H9 (cell line): Measurements from ENCODE around the gene ATCAY. TPM values are rescaled to one million over a fixed set of nuclear protein-coding genes. Genes with fewer than 3 reads are reported as not detected.

ENCODE experiments used
- DNase-seq: peaks from one replicate; pipeline ENCODE4 v3.0.0-alpha.2; 2017
- H2AFZ ChIP-seq: one replicate; pipeline ENCODE4 v1.6.1; 2013; ENCODE audit warnings: mild to moderate bottlenecking, low read length, control low read depth, moderate library complexity
- H2AK5ac ChIP-seq: 2 replicates; pipeline ENCODE4 v1.6.1; 2013; ENCODE audit warnings: low read length, control low read depth, mixed read lengths; ENCODE audit not compliant: insufficient read length
- H2BK120ac ChIP-seq: one replicate; pipeline ENCODE4 v1.6.1; 2013; ENCODE audit warnings: low read depth, mild to moderate bottlenecking, low read length, control low read depth, inconsistent platforms; ENCODE audit not compliant: poor library complexity, severe bottlenecking
- H2BK12ac ChIP-seq: 2 replicates; pipeline ENCODE4 v1.6.1; 2013; ENCODE audit warnings: low read length, control low read depth, mixed read lengths, low read depth; ENCODE audit not compliant: insufficient read length
- H2BK15ac ChIP-seq: 2 replicates; pipeline ENCODE4 v1.6.1; 2013; ENCODE audit warnings: low read depth, low read length, control low read depth
- H2BK20ac ChIP-seq: one replicate; pipeline ENCODE4 v1.6.1; 2013; ENCODE audit warnings: low read depth, mild to moderate bottlenecking, low read length, control low read depth, inconsistent platforms; ENCODE audit not compliant: poor library complexity, severe bottlenecking
- H2BK5ac ChIP-seq: 2 replicates; pipeline ENCODE4 v1.6.1; 2013; ENCODE audit warnings: low read length, control low read depth, mixed read lengths; ENCODE audit not compliant: insufficient read length
- H3K14ac ChIP-seq: 2 replicates; pipeline ENCODE4 v1.6.1; 2013; ENCODE audit warnings: low read length, control low read depth; ENCODE audit not compliant: insufficient read depth
- H3K18ac ChIP-seq: 2 replicates; pipeline ENCODE4 v1.6.1; 2013; ENCODE audit warnings: low read depth, mild to moderate bottlenecking, mixed read lengths, low read length, control low read depth; ENCODE audit not compliant: insufficient read length
- H3K23ac ChIP-seq: 2 replicates; pipeline ENCODE4 v1.6.1; 2013; ENCODE audit warnings: low read length, control low read depth, mixed read lengths, low read depth; ENCODE audit not compliant: insufficient read length
- H3K23me2 ChIP-seq: 2 replicates; pipeline ENCODE4 v1.6.1; 2013; ENCODE audit warnings: low read depth, mild to moderate bottlenecking, mixed read lengths, low read length, control low read depth; ENCODE audit not compliant: insufficient read length, poor library complexity, severe bottlenecking
- H3K27ac ChIP-seq: 2 replicates; pipeline ENCODE4 v1.5.1; 2013; ENCODE audit warnings: low read length, control low read depth, mixed read lengths, low read depth; ENCODE audit not compliant: insufficient read length
- H3K27me3 ChIP-seq: 2 replicates; pipeline ENCODE4 v1.6.1; 2013; ENCODE audit warnings: low read length, control low read depth, inconsistent platforms; ENCODE audit not compliant: insufficient read depth
- H3K4ac ChIP-seq: 2 replicates; pipeline ENCODE4 v1.6.1; 2013; ENCODE audit warnings: low read depth, mild to moderate bottlenecking, control low read depth, inconsistent platforms, low read length, moderate library complexity
- H3K4me1 ChIP-seq: 2 replicates; pipeline ENCODE4 v1.6.1; 2013; ENCODE audit warnings: low read length, control low read depth, inconsistent platforms; ENCODE audit not compliant: insufficient read depth
- H3K4me2 ChIP-seq: 2 replicates; pipeline ENCODE4 v1.6.1; 2013; ENCODE audit warnings: low read length, control low read depth, mixed read lengths; ENCODE audit not compliant: insufficient read length, insufficient read depth
- H3K56ac ChIP-seq: 2 replicates; pipeline ENCODE4 v1.6.1; 2013; ENCODE audit warnings: low read depth, mild to moderate bottlenecking, mixed read lengths, low read length, control low read depth; ENCODE audit not compliant: insufficient read length
- H3K79me1 ChIP-seq: 2 replicates; pipeline ENCODE4 v1.6.1; 2013; ENCODE audit warnings: low read depth, mild to moderate bottlenecking, moderate library complexity, low read length, control low read depth, inconsistent platforms; ENCODE audit not compliant: insufficient read depth, poor library complexity, severe bottlenecking
- H3K79me2 ChIP-seq: 2 replicates; pipeline ENCODE4 v1.6.1; 2013; ENCODE audit warnings: low read length, control low read depth, inconsistent platforms; ENCODE audit not compliant: insufficient read depth
- H3K9ac ChIP-seq: 2 replicates; pipeline ENCODE4 v1.6.1; 2013; ENCODE audit warnings: low read length, control low read depth, mixed read lengths; ENCODE audit not compliant: insufficient read length; ENCODE audit errors: extremely low read depth
- H3K9me3 ChIP-seq: one replicate; pipeline ENCODE4 v1.6.1; 2013; ENCODE audit warnings: low read depth, low read length, inconsistent platforms; ENCODE audit not compliant: control insufficient read depth
- H3T11ph ChIP-seq: one replicate; pipeline ENCODE4 v1.6.1; 2013; ENCODE audit warnings: mild to moderate bottlenecking, low read length, control low read depth, inconsistent platforms
- H4K20me1 ChIP-seq: one replicate; pipeline ENCODE4 v1.6.1; 2013; ENCODE audit not compliant: control insufficient read depth, insufficient read length, insufficient read depth
- H4K5ac ChIP-seq: 2 replicates; pipeline ENCODE4 v1.6.1; 2013; ENCODE audit warnings: low read depth, mild to moderate bottlenecking, mixed read lengths, low read length, control low read depth; ENCODE audit not compliant: insufficient read length
- H4K8ac ChIP-seq: replicated peaks from 2 replicates; pipeline ENCODE4 v1.6.1; 2013; ENCODE audit warnings: low read length, control low read depth, mixed read lengths, low read depth; ENCODE audit not compliant: insufficient read length
- H4K91ac ChIP-seq: 2 replicates; pipeline ENCODE4 v1.6.1; 2013; ENCODE audit warnings: low read depth, mild to moderate bottlenecking, moderate library complexity, mixed read lengths, low read length, control low read depth; ENCODE audit not compliant: insufficient read length
- H3K27ac Mint-ChIP-seq, 3 experiments: 2 replicates in 2 of 3; 3 replicates in 1 of 3; pipeline ENCODE4 v1.8.0; 2020 to 2021; ENCODE audit warnings: mixed read lengths in 3 of 3, mild to moderate bottlenecking in 1 of 3, moderate library complexity in 1 of 3
- H3K27me3 Mint-ChIP-seq: 2 replicates; pipeline ENCODE4 v1.8.0; 2021; ENCODE audit warnings: low read depth, mild to moderate bottlenecking, moderate library complexity, mixed read lengths
- H3K36me3 Mint-ChIP-seq, 3 experiments: 2 replicates in 2 of 3; 3 replicates in 1 of 3; pipeline ENCODE4 v1.8.0; 2020 to 2021; ENCODE audit warnings: low read depth in 3 of 3, mixed read lengths in 3 of 3; ENCODE audit not compliant: insufficient read depth in 1 of 3
- H3K4me1 Mint-ChIP-seq, 2 experiments: 2 replicates each; pipeline ENCODE4 v1.8.0; 2020; ENCODE audit warnings: mixed read lengths in 2 of 2
- H3K4me3 Mint-ChIP-seq, 2 experiments: 2 replicates in 1 of 2; 3 replicates in 1 of 2; pipeline ENCODE4 v1.8.0; 2020 to 2021; ENCODE audit warnings: mild to moderate bottlenecking in 2 of 2, mixed read lengths in 2 of 2, moderate library complexity in 1 of 2
- H3K9me3 Mint-ChIP-seq, 2 experiments: 2 replicates in 1 of 2; 3 replicates in 1 of 2; pipeline ENCODE4 v1.8.0; 2020; ENCODE audit warnings: mild to moderate bottlenecking in 2 of 2, mixed read lengths in 2 of 2, moderate library complexity in 1 of 2
- WGBS: extraction: QIAGEN DNeasy Blood & Tissue Kit; methylation state at CpG from one replicate; pipeline ENCODE4 v1.1.7; 2013; ENCODE audit warnings: missing lambda C conversion rate, low lambda C conversion rate, mixed read lengths; ENCODE audit not compliant: insufficient read length; ENCODE audit errors: extremely low coverage; 5-methylcytosine and 5-hydroxymethylcytosine counted together
- total RNA-seq: library from RNA; stranded (reverse); gene quantifications from 2 replicates; pipeline ENCODE4 v1.2.1, GENCODE V29; 2021
- TF ChIP-seq, protein P1 (sequence below): fragments of 200-600 bp; sonication (generic); conservative IDR thresholded peaks from 3 replicates; pipeline ENCODE4 v1.8.0; 2021; ENCODE audit warnings: antibody characterized with exemption, mild to moderate bottlenecking

Gene ATCAY
- total RNA-seq, 1 experiment from 2014 or later, result 12.2 TPM

DNA sequence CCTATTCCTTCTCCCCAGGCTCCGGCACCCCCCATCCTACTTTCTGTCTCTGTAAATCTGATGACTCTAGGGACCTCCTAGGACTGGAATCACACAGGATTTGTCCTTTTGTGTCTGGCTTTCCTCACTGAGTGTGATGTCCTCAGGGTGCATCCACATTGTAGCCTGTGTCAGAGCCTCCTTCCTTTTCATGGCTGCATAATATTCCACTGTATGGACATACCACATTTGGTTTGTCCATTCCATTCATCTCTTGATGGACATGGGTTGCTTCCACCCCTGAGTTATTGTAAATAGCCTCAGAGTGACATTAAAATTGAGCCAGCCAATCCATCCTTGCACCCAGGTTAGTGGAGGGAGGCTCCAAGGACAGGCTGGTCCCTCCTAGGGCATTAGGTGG lies 29.6 kb downstream of the ATCAY start:
- Histone ChIP-seq H3K23me2 (no peaks in the 10 kb centered on the region), H3K23ac (no peak overlapping the region), H3T11ph (no peak overlapping the region), H4K8ac (no peak overlapping the region), H3K56ac (no peak overlapping the region), H2BK15ac (no peak overlapping the region), H4K91ac (no peak overlapping the region), H2BK5ac (no peak overlapping the region), H3K9me3 (peaks cover 12% of the 10 kb centered on the region), H3K27me3 (no peaks in the 10 kb centered on the region), H2BK12ac (no peak overlapping the region), H3K4me1 (no peaks in the 10 kb centered on the region), H3K79me1 (no peaks in the 10 kb centered on the region), H2BK20ac (no peak overlapping the region), H4K5ac (no peak overlapping the region), H3K4me2 (no peak overlapping the region), H3K27ac (no peak overlapping the region), H3K79me2 (no peaks in the 10 kb centered on the region), H2AFZ (no peak overlapping the region), H3K14ac (no peak overlapping the region), H3K4ac (no peak overlapping the region), H3K18ac (no peak overlapping the region), H2BK120ac (no peak overlapping the region), H2AK5ac (no peak overlapping the region), H3K9ac (no peak overlapping the region), H4K20me1 (no peaks in the 10 kb centered on the region)
- no CpG with 5 or more reads among the region's 1 CpG for WGBS
- Mint-ChIP-seq H3K27ac (no peak overlapping the region), H3K4me1 (no peaks in the 10 kb centered on the region), H3K27me3 (no peaks in the 10 kb centered on the region; the same call in 1 of the 2 replicates), H3K36me3 (peaks cover 33 to 48% (median 45%) of the 10 kb centered on the region in 3 experiments), H3K9me3 (peaks cover 17% of the 10 kb centered on the region in 2 experiments), H3K4me3 (no peak overlapping the region)
- TF ChIP-seq, protein P1, sequence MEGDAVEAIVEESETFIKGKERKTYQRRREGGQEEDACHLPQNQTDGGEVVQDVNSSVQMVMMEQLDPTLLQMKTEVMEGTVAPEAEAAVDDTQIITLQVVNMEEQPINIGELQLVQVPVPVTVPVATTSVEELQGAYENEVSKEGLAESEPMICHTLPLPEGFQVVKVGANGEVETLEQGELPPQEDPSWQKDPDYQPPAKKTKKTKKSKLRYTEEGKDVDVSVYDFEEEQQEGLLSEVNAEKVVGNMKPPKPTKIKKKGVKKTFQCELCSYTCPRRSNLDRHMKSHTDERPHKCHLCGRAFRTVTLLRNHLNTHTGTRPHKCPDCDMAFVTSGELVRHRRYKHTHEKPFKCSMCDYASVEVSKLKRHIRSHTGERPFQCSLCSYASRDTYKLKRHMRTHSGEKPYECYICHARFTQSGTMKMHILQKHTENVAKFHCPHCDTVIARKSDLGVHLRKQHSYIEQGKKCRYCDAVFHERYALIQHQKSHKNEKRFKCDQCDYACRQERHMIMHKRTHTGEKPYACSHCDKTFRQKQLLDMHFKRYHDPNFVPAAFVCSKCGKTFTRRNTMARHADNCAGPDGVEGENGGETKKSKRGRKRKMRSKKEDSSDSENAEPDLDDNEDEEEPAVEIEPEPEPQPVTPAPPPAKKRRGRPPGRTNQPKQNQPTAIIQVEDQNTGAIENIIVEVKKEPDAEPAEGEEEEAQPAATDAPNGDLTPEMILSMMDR, result no peak
- no peak for DNase-seq
